ENCODE results near the gene TGIF2LY.
"Not testable (repeated sequence)": the region's sequence is repeated elsewhere in the genome, so short reads cannot be mapped to it uniquely, and the experiment has no call there.

TGIF2LY gene

DNA sequence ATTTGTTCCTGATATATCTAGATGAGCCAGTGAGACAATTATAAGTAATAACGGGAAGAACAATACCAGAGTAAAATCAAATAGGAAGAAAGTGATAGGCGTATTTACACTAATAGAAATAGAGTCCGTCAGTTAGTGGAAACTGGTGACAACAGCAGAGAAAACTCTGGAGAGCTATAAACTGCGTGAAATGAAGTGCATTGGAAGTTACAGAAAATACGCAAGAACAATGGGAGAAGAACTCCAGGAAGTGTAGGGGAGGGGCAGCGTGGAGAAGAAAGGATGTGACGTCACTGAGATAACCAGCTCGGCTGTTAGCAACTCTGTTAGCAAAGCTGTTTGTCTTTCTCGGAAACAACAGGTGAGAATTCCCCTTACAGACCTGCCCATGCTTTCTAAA, at the start of gene TGIF2LY:
Gene TGIF2LY (plus strand): TSS at position 301 of the 400 bp plus-strand sequence. CDS start 178 bp downstream, outside the sequence.
- not testable (repeated sequence) for DNase-seq

All from CD4-positive, alpha-beta T cell treated with Interleukin-15 for 1 hour (primary cell).